ENCODE measurements around the gene GNAZ. TPM values are rescaled to one million over a fixed set of nuclear protein-coding genes. Genes with fewer than 3 reads are reported as not detected.

GNAZ gene
- total RNA-seq, 1 donor from 2014 or later: 2.9 TPM

GRCh38 chr22:23119494-23120414 is 49.4 kb downstream of the GNAZ start:
- intact Hi-C loops (cut with micrococcal nuclease): no loop called here
- Histone ChIP-seq H3K4me1 (peaks cover 4% of the 10 kb centered on the region), H3K9me3 (replicated peaks) (no peaks in the 10 kb centered on the region), H3K36me3 (no peaks in the 10 kb centered on the region), H3K4me3 (no peak overlapping the region), H3K27me3 (ENCODE audit: low read depth) (no peaks in the 10 kb centered on the region), H3K27ac (replicated peaks) (no peak overlapping the region)
- no peak for DNase-seq
- TF ChIP-seq CTCF (IDR thresholded peaks at IDR 0.05; ENCODE audit: borderline replicate concordance): no peak

- intact Hi-C loops (cut with micrococcal nuclease): no loop called here
- H3K4me1 ChIP-seq: peaks cover 4% of the 10 kb centered on the region
- H3K4me3 ChIP-seq: no peak overlapping the region
- no peaks in the 10 kb centered on the region for H3K36me3 ChIP-seq
- H3K9me3 ChIP-seq (replicated peaks): no peaks in the 10 kb centered on the region
- no peak for DNase-seq
- no peak for TF ChIP-seq CTCF (IDR thresholded peaks at IDR 0.05; ENCODE audit: borderline replicate concordance)
- H3K27ac ChIP-seq (replicated peaks): no peak overlapping the region
- no peaks in the 10 kb centered on the region for H3K27me3 ChIP-seq (ENCODE audit: low read depth)
These were observed 50.1 kb downstream of the GNAZ start for GRCh38 chr22:23120415-23120899.

DNA sequence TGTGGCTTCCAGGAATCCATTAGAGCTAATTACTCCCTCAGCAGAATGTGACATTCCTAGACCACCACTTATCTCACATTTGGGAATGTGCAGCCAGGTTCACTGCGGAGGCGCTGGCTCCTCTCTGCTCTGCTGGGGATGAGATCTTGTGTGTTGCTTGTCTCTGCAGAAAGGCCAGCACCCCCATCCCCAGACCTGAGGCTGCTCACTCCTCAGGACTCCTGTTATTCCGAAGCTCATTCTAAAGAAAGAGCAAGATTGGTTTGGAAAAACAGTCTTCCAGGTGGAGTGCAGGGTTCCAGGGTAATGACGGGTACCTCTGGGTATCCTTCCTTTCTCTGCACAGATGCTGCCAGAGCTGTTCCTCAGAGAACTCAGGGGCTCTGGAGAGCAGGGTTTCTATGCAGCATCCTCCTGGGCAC is 50.7 kb downstream of the GNAZ start:
- no peak for DNase-seq
- intact Hi-C loops (cut with micrococcal nuclease): no loop called here
- Histone ChIP-seq H3K27me3 (ENCODE audit: low read depth) (no peaks in the 10 kb centered on the region), H3K36me3 (no peaks in the 10 kb centered on the region), H3K27ac (replicated peaks) (no peak overlapping the region), H3K4me3 (no peak overlapping the region), H3K9me3 (replicated peaks) (no peaks in the 10 kb centered on the region), H3K4me1 (peaks cover 4% of the 10 kb centered on the region)
- TF ChIP-seq CTCF (IDR thresholded peaks at IDR 0.05; ENCODE audit: borderline replicate concordance): no peak

DNA sequence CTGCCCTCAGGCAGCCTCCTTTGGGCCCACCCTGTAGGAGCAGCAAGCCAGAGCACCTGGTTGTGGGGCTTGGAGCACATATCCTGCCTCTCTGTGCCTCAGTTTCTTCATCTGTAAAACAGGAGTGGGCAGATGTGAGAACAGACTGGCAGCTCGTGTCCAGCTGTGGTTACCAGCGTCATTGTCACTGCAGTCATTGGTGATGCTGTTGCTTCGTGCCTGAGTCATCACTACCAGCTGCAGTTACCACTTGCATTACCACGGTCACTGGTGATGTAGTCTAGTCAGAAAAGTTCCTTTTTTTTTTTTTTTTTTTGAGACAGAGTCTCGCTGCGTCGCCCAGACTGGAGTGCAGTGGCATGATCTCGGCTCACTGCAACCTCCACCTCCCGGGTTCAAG is 51.1 kb downstream of the GNAZ start:
- H3K4me1 ChIP-seq: peaks cover 4% of the 10 kb centered on the region
- H3K36me3 ChIP-seq: no peaks in the 10 kb centered on the region
- no peak for DNase-seq
- no peak for TF ChIP-seq CTCF (IDR thresholded peaks at IDR 0.05; ENCODE audit: borderline replicate concordance)
- H3K4me3 ChIP-seq: no peak overlapping the region
- no peak overlapping the region for H3K27ac ChIP-seq (replicated peaks)
- H3K9me3 ChIP-seq (replicated peaks): no peaks in the 10 kb centered on the region
- no peaks in the 10 kb centered on the region for H3K27me3 ChIP-seq (ENCODE audit: low read depth)
- intact Hi-C loops (cut with micrococcal nuclease): no loop called here

- intact Hi-C loops (cut with micrococcal nuclease): no loop called here
- DNase-seq: no peak
These were observed 52.1 kb downstream of the GNAZ start for GRCh38 chr22:23122216-23122957.

More at GRCh38 chr22:23122216-23122957, 52.1 kb downstream of the GNAZ start:
- Histone ChIP-seq H3K4me1 (peaks cover 4% of the 10 kb centered on the region), H3K27ac (replicated peaks) (no peak overlapping the region), H3K4me3 (no peak overlapping the region), H3K27me3 (ENCODE audit: low read depth) (no peaks in the 10 kb centered on the region), H3K36me3 (no peaks in the 10 kb centered on the region), H3K9me3 (replicated peaks) (no peaks in the 10 kb centered on the region)
- no peak for TF ChIP-seq CTCF (IDR thresholded peaks at IDR 0.05; ENCODE audit: borderline replicate concordance)
